Effector CD8-positive, alpha-beta T cell (primary cell): ENCODE measurements around the gene DLG2.
"Not testable (repeated sequence)": the region's sequence is repeated elsewhere in the genome, so short reads cannot be mapped to it uniquely, and the experiment has no call there.

Experiments
- DNase-seq: peaks from one replicate; lab custom pipeline; 2025; lab: John Stamatoyannopoulos, UW

The DLG2 gene

DNA sequence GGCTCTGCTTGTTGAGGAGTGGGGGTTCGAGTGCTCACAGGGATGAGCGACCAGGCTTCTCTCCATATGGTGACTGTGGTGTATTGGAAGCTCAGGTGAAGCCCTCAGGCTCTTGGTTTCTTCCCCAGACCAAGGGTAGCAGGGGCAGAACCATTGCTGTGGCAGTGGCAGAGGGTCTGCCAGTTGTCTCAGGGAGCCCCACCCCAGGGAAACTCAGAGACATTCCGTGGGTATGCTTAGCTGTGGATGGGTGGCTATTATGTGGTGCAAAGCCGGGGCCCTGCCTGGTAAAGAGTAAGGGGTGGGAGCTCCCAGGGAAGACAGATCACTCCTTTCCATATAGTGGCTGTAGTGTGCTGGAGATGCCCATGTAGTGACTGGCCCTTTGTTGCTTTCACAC lies 167.8 kb downstream of the DLG2 start:
- no peak for DNase-seq

DNA sequence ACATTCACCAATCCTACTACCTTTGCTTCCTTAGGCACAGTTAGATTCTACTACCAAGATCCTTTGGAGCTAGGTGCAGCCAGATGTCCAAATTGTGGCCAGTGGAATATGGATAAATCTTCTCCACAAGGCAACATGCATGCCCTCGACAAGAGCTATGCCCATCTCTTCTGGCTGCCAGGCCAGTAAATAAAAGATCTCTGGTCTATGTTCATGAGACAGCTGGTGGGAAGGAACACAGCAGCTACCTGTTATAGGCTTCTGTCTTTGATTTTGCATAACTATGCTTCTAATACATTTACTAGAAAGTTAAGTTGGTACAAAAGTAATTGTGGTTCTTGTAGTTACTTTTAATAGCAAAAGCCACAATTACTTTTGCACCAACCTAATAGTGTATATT lies 182.7 kb downstream of the DLG2 start:
- no peak for DNase-seq

DNA sequence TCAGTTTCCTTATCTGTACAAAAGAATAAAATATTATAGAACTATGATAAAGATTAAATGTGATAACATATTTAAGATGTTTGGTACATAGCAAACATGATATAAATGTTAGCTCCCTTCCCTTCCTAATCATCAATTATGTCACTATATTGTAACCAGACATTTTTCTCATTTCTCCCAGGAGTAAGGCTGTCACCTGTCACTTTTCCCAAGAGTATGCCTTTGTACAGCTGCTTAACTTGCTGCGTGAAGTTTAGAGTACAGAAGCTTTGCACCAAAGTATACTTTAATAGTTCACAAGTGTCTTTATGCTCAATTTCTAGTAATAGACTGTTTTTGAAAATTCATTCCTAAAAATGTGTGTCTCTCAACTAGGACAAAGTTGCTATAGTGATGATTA lies 186.9 kb downstream of the DLG2 start:
- DNase-seq, result no peak

- no peak for DNase-seq
Measured at GRCh38 chr11:85438328-85438727, 188.8 kb downstream of the DLG2 start.

- DNase-seq, result no peak
Measured at GRCh38 chr11:85431319-85431718, 195.8 kb downstream of the DLG2 start.

- DNase-seq, result no peak
Measured at GRCh38 chr11:85423794-85424193, 203.3 kb downstream of the DLG2 start.

DNA sequence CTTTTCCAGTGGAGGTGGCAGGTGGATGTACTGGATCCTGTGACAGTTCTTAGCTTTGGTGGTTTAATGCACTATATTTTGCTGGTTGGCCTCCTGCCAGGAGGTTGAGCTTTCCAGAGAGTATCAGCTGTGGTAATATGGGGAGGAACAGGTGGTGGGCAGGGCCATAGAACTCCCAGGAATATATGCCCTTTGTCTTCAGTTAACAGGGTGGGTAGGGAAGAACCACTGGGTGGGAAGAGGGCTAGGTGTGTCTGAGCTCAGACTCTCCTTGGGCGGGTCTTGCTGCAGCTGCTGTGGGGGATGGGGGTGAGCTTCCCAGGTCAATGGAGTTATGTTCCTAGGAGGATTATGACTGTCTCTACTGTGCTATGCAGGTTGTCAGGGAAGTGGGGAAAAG lies 203.8 kb downstream of the DLG2 start:
- no peak for DNase-seq

- no peak for DNase-seq
Measured at GRCh38 chr11:85414175-85414574, 213.0 kb downstream of the DLG2 start.

DNA sequence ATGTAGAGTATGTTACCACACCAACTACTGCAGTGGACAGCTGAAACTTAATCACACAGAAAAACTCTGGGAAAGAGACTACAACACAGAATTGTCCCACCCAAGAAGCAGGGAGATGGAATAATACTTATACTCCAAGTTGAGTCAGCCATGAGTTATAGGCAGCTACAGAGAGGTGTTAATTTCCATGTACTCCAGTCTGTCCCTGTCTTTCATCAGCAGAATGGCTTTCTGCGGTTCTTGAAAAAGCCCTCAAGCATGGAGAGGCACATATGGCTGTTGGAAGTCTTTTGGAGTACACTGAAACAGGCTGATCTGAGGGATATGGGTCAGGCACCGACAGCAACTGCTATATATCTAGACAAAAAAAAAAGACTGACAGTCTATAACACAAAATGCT lies 219.5 kb downstream of the DLG2 start:
- DNase-seq, result no peak

DNA sequence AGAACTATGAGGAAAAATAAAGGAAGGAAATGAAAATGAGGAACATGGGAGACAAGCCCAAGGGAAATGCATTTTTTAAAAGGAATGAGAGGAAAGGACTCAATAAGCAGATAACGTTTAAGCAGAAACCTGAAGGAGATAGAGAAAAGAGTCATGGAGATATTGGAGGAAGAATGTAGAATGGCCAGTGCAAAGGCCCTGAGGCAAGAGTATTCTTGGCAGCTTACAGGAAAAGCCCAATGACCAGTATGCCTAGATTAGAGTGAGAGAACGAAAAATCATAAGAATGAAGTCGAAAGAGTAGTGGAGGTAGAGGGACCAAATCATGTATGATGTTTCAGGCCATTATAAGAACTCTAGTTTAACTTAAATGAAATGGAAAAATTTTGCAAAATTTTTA lies 220.3 kb downstream of the DLG2 start:
- no peak for DNase-seq

DNA sequence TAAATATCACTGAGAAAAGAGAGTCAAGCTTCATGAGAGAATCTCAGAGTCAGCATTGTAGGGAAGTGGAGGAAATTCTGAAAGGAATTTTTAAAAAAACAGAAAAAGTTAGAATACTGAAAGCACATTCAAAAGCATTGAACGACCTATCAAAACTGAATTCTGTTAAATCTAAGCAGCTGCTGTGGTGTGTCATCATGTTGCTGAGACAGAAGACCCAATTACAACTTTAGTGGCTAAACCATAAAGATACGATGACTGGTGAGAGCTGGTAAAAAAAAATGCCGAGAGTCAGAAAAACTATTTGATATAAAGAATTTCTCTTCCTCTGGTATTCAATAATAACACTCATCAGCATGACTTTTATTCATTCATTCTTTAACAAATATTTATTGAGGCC lies 220.8 kb downstream of the DLG2 start:
- no peak for DNase-seq

- DNase-seq, result not testable (repeated sequence)
Measured at GRCh38 chr11:85395515-85396055, 231.6 kb downstream of the DLG2 start.

- DNase-seq, result no peak
Measured at GRCh38 chr11:85394283-85394682, 232.9 kb downstream of the DLG2 start.

- no peak for DNase-seq
Measured at GRCh38 chr11:85391141-85391540, 236.0 kb downstream of the DLG2 start.

DNA sequence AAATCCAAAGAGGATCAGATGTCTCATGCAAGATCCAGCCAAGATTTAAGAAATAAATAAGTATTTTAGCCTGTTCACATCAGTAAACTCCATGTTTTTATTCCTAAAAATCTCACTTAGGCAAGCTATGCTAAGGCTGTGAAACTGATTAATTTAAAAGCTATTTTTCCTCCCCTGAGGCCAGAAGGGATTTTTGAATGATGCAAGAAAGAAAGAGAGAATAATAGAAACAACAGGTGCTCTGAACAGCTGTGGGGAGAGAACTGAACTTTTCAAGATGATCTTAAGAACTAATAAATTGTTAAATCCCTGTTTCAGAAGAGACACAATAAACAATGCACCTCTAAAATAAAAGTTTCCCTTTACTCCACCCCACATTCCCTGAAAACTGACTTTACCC lies 241.6 kb downstream of the DLG2 start:
- DNase-seq, result no peak

- no peak for DNase-seq
Measured at GRCh38 chr11:85385111-85385510, 242.0 kb downstream of the DLG2 start.

- DNase-seq, result no peak
Measured at GRCh38 chr11:85379066-85379465, 248.1 kb downstream of the DLG2 start.

DNA sequence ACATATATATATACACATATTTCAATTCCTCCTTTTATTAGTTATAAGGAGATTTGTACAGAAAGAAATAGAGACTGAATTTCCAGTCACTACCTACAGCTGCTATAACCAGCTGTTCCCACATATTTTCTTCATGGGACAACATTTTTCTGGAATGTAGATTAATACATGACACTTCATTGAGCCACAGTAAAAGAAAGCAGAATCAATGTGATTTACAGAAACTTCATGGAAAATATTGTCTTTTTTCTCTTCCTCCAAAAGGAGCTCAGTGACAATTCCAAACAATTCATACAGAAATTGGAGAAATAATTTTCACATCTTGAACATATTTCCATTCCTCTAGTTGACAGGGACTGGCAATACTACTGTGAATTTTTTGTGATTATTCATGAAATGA lies 249.2 kb downstream of the DLG2 start:
- no peak for DNase-seq

DNA sequence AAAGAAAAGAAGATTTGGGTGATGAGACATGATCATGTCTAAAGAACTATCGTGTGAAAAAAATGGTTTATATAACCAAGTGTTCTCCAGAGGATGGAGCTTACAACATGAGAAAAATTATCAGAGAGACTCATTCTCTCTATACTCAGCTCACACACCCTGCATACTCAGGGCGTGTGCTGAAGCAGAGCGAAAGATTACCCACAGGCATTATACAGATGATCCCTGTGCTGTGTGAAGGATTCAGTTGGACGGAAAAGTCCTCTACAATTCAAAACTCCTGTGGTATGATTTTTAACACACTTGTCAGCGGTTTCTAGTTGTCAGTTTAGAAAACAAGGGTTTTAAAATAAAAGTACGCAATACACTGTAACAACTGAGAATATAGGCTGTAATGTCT lies 267.3 kb downstream of the DLG2 start:
- DNase-seq, result no peak

DNA sequence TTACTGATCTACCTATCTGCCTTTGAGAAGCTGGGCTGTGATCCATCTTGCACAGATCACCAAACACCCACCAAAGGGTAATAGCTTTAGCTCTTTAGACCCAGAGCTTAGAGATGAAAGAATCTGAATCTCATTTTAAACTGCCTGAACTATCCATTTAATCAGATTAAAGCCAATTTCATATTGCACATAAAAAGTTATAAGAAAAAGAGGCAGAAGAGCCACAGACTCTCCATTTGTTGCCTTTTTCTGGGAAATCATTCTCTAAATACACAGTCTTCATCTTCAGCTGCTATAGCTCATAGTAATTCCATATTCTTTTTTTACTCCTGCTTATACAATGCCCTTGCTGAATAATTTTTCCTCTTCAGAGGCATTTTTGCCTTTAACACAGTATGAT lies 271.2 kb downstream of the DLG2 start:
- no peak for DNase-seq

GRCh38 chr11:85349539-85349938 lies 277.6 kb downstream of the DLG2 start:
- DNase-seq, result not testable (repeated sequence)

- no peak for DNase-seq
Measured at GRCh38 chr11:85348945-85349344, 278.2 kb downstream of the DLG2 start.

DNA sequence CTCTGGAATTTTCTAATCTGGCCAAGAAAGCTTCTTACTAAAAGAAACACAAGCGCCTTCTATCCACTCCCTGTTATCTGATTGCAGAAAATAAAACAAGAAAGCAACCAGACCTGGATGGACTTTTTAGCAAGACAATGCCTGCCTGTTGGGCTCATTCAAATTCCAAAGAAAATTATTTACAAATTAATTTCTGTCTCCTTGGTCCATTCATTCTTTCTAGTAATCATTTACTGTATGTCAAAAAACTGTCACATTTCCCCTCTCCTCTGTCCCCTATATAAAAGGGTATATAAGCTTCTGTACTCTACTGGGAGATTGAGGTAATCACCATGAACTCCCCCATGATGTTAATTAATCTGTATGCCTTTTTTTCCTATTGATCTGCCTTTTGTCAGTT lies 279.9 kb downstream of the DLG2 start:
- DNase-seq, result no peak

- DNase-seq, result no peak
Measured at GRCh38 chr11:85346484-85346883, 280.7 kb downstream of the DLG2 start.

GRCh38 chr11:85340846-85341245 lies 286.3 kb downstream of the DLG2 start:
- not testable (repeated sequence) for DNase-seq
